Stimulated activated naive CD4-positive, alpha-beta T cell (primary cell): ENCODE results near the gene EYA4.

Source experiments
- DNase-seq, 6 experiments: peaks; one replicate each; lab custom pipeline; 2025; lab: John Stamatoyannopoulos, UW

The EYA4 gene

DNA sequence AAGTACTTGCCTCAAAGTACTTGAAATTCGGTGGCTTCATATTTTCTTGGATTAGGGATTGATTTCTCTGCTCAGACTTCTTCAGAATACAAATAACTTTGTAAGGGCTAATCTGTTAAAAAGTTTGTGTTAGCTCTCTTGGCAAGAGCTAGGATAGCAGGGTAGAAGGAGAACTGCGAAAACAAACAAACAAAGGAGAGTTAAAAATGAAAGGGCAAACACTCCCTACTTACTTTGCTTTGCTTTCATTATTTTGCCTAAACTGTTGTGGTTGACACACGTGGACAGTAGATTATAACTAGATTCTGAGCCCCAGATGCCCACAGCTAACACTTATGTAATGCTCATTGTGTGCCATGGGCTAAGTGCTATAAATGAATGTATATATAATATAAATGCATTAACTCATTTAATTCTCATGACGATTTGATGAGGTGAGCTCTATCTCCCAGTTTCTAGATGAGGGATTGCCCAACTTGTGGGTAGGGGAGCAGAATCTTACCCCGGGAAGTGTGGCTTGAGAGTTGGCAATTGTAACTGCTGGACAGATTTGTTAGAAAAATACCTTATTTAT, 48.7 kb downstream of the EYA4 start:
- no peak for DNase-seq

DNA sequence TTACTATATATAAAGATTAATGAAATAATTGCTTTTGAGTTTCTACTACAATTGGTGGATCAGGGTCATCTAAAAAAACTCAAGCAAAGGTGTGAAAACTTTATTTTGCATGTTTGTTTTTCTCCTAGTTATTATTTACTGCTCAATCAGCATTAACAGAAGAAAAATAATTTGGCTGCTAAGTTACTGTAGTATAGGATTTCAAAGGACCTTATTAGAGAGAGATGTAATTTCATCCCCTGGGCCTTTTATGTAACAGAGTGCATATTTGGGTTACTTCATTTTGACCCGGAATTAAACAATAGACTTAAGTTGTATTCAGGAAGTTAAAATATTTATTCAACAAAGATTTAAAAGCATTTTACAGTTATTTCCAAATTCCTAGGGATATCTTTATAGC, 49.8 kb downstream of the EYA4 start:
- DNase-seq = no peak

GRCh38 chr6:133291671-133292070, 50.5 kb downstream of the EYA4 start:
- no peak for DNase-seq

DNA sequence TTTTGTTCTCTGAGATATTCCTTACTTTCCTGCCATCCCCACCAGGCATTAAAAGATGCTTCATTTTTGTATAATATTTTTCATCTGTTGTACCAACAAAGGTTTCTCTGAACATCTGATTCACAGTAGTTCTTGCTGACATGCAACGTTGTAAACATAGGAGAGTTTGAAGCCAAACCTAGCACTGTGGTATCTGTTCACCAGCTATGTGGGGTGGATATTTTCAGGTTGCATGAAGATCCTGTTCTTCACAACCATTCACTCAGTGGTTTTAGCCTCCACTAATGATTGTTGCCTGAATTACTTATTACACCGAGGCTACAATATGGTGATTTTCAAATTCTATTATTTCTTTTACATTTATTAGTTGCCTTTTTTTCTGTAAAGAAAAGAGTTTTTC, 56.5 kb downstream of the EYA4 start:
- no peak for DNase-seq

- DNase-seq = no peak
Observed at GRCh38 chr6:133298335-133298734, 57.2 kb downstream of the EYA4 start.

DNA sequence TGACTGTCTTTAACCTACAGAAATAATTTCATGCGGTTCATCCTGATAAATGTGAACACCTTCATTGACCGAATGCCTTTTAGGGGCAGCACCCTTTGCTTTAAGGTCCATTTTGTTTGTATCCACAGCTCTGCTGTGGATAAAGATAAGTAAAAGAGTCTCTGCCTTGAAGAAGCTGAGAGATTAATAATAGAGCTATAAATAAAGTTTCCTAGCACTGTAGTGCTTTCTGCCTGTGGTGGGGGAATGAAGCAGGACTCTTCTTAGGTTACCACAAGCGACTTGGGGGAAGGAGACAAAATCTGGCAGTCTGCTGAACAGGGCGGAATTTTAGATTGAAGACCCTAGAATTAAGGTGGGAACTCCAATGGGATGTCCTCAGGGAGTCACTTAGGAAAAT, 57.6 kb downstream of the EYA4 start:
- no peak for DNase-seq

GRCh38 chr6:133300896-133301295, 59.7 kb downstream of the EYA4 start:
- DNase-seq = no peak

DNA sequence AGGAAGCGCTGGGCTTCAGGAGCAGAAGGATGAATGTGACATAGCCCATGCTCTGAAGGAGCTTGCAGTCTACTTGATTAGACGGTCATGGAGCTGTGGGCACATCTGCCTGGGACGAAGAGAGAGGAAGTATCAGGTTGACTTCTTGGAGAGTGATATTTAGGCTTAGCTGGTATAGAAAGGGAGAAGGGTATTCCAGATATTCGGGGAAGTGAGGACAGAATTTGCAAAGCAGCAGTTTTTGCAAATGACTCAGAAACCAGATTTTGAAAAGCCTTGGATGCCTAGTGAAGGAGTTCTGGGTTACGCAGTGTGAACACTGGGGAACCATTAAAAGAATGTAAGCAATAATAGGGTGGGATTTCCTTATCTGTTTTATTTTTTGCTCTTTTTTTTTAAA, 60.7 kb downstream of the EYA4 start:
- no peak for DNase-seq

DNA sequence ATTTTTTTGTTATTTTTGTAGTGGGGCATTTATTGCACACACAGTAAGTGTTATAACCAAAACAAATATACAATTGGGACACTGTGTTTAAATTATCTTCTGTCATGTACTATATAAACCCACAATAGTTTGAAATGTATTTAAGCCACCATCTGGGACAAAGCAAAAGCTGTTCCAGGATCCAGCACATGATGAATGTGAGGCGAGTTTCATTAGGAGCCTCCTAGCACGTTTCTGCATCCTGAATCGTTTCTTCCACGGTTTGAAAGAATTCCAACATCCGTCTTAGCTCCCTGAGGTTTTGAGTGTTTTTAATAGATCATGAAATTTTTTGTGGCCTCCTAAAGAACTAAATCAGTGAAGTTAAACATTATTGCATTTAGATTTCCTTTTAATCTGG, 65.8 kb downstream of the EYA4 start:
- no peak for DNase-seq

DNA sequence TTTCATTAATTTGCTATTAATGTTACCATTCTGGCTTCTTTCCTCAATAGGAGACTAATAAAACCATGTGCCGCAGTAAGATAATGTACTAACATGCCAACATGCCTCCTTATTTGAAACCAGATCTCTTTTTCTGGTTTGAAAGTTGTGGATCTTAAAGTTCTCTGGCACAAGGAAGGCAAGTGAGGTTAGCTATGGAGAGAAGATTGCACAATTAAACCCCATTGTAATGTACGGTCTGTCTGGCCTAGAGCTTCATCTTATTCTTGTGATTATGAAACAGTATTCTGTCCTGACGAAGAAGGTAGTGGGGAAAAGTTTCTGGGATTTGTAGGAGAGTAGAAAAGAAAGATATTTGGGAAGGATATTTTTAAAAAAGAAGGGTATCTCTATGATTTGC, 68.4 kb downstream of the EYA4 start:
- DNase-seq = no peak

DNA sequence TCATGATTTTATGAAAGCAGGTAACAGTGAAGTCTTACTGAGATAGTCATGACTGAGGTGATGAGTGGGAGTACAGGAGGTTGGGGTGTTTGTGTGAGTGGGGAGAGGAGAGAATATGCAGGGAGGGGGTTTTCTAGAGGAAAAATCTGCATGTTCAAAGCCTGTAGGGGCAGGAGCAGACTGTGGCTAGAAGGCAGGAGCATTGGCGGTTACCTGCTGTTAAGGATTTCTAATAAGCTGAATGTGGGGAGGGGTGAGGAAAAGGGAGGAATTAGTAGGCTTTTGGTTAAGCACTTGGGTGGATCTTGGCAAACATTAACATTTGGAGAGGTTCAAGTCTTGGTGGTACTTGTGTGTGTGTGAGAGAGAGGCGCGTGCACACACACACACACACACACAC, 70.8 kb downstream of the EYA4 start:
- DNase-seq = no peak

DNA sequence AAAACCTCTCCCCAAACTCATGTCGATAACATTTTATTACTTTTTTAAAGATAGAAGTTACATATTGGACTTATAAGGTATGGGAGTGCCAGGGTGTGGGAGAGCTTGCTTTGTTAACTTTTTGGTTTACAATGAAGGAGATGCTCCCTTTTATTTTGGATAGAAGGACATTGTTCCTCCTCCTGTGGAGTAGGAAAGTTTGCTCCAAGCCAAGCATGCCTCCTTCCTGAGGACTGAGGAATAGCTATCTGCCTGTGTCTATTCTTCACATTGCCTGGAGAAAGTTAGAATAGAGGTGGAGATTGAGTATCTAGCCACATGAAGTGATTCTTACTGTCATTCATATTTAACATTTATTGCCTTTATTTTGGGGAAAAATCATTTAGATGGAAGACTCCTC, 71.9 kb downstream of the EYA4 start:
- no peak for DNase-seq

GRCh38 chr6:133314947-133315346, 73.8 kb downstream of the EYA4 start:
- no peak for DNase-seq

DNA sequence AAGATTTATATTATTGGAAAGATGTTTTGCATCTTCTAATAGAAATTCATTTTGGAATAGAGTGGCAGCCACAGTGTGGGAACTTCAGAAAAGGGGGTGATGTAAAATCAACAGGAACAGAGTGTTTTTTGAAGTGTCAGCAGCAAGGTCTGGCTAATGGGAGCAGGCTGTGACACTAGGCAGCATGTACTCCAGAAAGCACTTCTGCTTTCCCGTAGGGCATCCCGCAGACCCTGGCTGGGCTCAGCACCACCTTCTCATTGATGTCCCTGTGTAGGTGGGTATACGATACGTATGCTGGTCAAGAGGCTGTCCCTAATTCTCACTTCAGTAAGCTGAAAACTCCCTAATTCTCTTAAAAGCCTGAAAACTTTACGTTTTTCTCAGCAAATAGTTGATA, 74.7 kb downstream of the EYA4 start:
- DNase-seq = no peak

GRCh38 chr6:133317704-133318103, 76.5 kb downstream of the EYA4 start:
- DNase-seq = no peak

DNA sequence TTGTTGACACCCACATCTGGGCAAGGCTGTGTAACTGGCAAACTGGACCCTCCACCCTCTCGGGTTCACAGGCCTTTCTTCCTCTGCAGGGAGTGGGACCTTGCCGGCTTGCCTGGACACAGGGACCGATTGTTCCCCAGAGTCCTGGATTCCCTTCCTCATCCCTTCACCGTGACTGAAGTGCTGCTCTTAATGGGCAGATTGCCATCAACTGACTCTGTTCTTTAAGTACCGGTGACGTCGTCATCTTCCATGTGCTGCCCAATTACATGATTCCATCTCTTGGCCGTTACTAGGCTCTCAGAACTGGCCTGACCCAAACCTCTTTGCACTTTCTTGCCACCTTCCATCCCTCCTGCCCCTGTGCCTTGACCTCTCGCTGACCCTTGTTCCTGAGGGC, 85.4 kb downstream of the EYA4 start:
- DNase-seq = no peak

DNA sequence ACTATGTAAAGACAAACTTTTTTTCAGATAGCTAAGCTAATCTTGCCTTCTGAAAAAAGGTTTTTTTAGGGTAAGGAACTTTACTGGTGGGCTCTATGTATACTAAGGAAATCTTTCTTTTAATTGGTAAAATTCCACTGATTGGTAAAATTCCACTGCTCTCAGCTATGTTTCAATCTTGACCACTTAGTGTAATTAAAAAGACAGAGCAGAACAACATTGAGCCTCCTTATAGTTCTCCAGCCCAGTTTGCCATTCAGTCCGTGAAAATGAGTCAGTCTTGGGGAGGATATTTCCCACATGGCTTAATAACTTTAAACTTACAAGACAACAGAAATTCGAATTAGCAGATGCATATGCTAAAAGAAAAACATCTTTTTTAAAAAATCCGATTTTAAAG, 92.7 kb downstream of the EYA4 start:
- DNase-seq = no peak

DNA sequence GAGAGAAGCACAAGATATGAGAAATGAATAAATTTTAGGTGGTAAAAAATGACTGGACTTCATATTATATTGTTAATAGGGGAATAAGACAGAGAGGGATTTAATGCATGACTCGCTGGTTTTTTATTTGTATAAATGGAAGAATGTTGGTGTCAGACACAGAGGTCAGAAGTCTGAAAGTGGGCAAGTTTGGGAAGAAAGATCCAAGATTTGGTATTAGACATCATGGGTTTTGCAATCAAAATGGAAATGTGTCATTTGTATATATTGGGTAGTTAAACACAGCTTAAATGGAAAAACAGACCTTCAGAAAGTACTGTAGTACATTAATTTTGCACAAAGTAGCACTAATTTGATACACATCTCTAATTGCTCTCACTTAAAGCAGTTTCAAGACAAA, 96.2 kb downstream of the EYA4 start:
- DNase-seq = no peak

DNA sequence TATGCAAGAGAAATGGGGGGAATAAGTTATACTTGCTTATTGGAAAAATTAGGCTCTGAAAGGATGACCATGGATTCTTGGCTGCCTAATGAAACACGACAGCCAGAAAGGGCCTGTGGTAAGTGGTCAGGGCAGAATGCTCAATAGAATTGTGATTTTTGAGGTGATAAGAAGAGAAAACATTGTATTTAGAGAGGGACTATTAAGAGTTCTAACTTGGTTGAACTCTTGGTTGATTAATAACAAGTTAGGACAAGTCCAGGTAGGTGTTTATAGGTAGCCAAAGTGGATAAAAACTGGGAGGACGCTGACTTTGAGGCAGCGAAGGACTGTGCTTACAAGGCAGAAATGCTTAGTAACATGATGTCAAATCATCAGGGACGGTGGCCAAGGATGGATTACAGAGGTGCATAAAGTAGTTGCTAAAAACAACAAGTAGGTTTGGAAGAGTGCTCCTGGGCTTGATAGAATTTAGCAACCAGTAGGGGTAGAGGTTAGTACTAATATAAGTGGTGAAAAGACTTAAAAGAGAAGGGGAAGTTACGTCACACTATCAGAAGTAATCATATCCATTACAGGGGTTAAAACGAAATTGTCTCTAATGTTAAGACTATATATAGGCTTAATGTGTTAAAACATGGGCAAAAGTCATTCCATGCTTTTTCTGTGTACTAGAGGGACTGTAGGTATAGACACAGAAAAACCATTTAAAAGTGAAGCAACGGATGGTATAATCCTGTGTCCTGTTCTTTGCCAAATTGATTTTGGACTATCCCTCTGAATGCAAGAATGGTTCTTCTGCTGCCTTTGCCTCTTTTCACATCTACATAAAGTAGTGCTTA, 98.6 kb downstream of the EYA4 start:
- no peak for DNase-seq

DNA sequence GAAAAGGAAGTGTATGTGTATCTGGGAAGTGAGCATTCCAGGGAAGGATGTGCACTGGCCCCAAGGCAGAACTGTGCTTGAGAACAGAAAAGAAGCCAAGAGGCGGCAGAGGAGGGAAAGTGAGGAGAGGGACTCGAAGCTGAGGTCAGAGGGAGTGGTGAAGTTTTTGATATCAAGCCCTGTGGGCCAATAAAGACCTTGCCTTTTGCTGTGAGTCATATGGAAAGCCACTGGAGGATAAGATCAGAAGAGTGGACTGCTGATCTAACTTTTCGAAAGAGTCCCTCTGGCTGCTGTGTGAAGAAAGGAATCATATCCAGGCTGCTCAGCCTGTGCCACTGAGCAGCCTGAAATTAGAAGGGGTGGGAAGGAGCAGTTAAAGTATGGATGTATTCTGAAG, 99.4 kb downstream of the EYA4 start:
- DNase-seq = no peak

- DNase-seq = no peak
Observed at GRCh38 chr6:133341607-133342158, 100.5 kb downstream of the EYA4 start.

DNA sequence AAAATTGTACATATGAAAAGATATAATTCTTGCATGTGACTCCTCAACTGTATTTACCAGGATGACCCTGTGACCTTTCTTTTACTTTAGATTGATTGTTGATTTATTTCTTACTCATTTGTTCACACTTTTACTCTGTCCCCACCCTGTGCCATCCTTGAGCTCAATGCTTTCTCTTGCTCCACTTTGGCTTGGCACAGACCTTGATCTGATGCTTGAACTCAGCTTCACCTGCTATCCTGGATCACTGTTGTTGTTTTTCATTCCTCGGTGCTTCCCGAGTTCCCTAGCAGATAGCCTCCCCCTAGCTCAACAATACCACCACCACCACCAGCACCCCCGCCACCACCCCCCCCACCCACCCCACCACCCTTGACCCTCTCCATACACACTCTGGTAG, 102.1 kb downstream of the EYA4 start:
- no peak for DNase-seq

DNA sequence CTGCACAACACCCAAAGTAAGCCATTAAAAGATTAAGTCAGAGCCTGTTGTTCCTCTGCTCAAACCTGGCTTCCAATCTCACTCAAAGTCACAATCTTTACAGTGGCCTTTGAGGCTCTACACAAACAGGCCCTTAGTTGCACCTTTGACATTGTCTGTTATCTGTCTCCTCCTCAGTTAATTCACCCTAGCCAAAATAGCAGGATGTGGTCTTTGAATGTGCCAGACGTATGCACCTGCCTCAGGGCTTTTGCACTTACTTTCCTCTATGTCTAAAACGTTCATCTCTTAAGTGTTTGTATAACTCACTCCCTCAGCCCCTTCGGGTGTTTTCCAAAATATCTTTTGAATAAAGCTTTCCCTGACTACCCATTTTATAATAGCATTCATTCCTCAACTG, 107.7 kb downstream of the EYA4 start:
- no peak for DNase-seq

DNA sequence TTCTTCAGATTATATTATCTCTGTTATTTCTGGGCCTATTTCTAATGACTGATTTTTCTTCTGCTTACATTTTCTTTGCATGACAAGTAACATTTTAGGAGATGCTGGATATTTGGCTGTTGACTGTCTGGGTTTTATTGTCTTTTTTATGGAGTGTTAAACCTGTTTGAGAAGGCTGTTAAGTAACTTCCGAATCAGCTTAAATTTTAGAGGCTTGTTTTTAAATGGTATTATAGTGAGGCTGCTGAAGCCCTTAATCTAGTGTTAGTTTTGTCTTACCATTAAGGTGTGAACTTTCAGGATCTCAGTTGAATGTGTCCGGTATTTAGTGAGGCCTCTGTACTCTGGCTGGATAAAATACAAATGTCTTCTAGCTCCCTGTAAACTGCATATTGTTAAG, 109.8 kb downstream of the EYA4 start:
- no peak for DNase-seq
